Mucosa of descending colon (tissue), 3 donors: Measurements from ENCODE around the gene SPRED2. TPM values are rescaled to one million over a fixed set of nuclear protein-coding genes. Genes with fewer than 3 reads are reported as not detected.

Experiments
- ATAC-seq: fragments of 200-7000 bp; cut with Tn5 transposase; one replicate; pipeline ENCODE4 v1.9.1; 2020; ENCODE audit warnings: mild to moderate bottlenecking, moderate library complexity
- DNase-seq, 3 donors: peaks; one replicate each; pipeline ENCODE4 v3.0.0-alpha.2; 2020
- H3K36me3 ChIP-seq: fragments of 200-600 bp; one replicate; pipeline ENCODE4 v1.8.0; 2021; ENCODE audit warnings: low read depth, mild to moderate bottlenecking
- H3K4me1 ChIP-seq: fragments of 200-600 bp; one replicate; pipeline ENCODE4 v1.8.0; 2021; ENCODE audit warnings: low read depth, mild to moderate bottlenecking
- H3K4me3 ChIP-seq: fragments of 200-600 bp; one replicate; pipeline ENCODE4 v1.8.0; 2021; ENCODE audit warnings: mild to moderate bottlenecking
- H3K9me3 ChIP-seq: fragments of 200-600 bp; one replicate; pipeline ENCODE4 v1.8.0; 2021; ENCODE audit warnings: mild to moderate bottlenecking
- intact Hi-C, 2 donors: fragments of 100-400 bp; cut with DNase I in 1 of 2; cut with micrococcal nuclease in 1 of 2; formaldehyde crosslinking; loops; one replicate each; pipeline versions ENCODE4 v1.11.0 to v1.11.1; 2022; cut with DNase I, micrococcal nuclease
- total RNA-seq, 3 donors: library from RNA; stranded (reverse); fragmentation: NEBNext Ultra II Directional in 2 of 3; extraction: Animal tissue kit (Norgen Biotek cat#: 25700) in 2 of 3; gene quantifications; one replicate each; pipeline versions ENCODE4 v1.2.1 to v1.2.4, GENCODE V29; 2021 to 2023
- TF ChIP-seq, protein P1 (sequence below): fragments of 200-600 bp; IDR thresholded peaks from one replicate; pipeline ENCODE4 v1.8.0; 2022; ENCODE audit warnings: antibody characterized with exemption, mild to moderate bottlenecking
- donor health status: DM: no; HTN: no; CAD: no; lungs with moderate emphysema.
- donor health status: DM: no; HTN: no; CAD: no.
- donor health status: DM: no; HTN: yes; CAD: no.

Gene SPRED2
- total RNA-seq, 3 donors from 2014 or later = 38.1 to 65.0 (median 43.4) TPM

DNA sequence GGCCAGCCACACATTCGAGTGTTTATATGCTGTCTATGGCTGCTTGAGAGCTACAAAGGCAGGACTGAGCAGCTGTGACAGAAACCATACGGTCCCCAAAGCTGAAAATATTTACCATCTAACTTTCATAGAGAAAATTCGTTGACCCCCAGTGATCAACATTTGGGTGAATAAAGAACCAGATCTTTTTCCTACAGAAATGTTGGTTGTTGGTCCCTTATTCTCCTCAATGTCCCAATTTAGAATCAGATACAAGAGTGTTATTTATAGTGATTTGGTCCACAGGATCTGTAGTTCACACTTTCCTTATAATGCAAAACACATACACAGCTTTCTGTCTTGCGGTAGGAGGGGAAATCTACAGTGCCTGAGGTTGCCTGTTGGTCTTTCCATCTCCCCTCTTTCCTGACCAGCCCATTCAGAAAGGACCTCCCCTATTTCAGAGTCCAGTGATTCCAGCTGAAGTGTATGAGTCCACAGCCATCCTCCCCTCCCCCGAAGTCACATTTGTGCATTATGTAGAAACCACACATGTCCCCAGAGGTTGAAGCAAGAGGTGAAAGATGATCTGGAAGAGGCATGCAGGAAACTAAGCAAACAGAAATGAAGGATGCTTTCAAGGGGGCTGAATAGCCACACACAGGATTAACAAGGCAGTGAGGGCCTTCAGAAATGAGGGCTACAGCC, 61.9 kb downstream of the SPRED2 start:
- no peaks in the 10 kb centered on the region for H3K9me3 ChIP-seq
- no peaks in the 10 kb centered on the region for H3K36me3 ChIP-seq
- H3K4me1 ChIP-seq = peaks cover 18% of the 10 kb centered on the region
- DNase-seq (no peak), ATAC-seq (no peak)
- no peak overlapping the region for H3K4me3 ChIP-seq
- intact Hi-C loops = no loop called here
- TF ChIP-seq, protein P1, sequence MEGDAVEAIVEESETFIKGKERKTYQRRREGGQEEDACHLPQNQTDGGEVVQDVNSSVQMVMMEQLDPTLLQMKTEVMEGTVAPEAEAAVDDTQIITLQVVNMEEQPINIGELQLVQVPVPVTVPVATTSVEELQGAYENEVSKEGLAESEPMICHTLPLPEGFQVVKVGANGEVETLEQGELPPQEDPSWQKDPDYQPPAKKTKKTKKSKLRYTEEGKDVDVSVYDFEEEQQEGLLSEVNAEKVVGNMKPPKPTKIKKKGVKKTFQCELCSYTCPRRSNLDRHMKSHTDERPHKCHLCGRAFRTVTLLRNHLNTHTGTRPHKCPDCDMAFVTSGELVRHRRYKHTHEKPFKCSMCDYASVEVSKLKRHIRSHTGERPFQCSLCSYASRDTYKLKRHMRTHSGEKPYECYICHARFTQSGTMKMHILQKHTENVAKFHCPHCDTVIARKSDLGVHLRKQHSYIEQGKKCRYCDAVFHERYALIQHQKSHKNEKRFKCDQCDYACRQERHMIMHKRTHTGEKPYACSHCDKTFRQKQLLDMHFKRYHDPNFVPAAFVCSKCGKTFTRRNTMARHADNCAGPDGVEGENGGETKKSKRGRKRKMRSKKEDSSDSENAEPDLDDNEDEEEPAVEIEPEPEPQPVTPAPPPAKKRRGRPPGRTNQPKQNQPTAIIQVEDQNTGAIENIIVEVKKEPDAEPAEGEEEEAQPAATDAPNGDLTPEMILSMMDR = no peak

DNA sequence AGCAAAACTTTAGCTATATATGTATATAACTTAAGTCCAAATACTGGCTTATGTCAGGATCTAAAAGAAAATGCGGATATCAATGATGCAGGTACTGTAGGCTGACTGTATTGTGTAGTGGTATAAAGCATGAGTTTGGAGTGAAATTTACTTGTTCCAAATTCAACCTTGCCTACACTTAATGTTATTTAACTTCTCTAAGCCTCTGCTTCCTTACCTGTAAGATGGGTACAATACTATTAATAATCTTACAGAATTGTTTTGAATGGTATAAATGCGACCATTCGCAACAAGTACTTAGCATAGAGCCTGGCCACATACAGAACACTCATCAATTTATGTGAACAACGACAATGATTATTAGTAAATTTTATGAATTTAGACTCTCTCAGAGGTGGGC, 62.4 kb downstream of the SPRED2 start:
- H3K4me3 ChIP-seq = no peak overlapping the region
- no peaks in the 10 kb centered on the region for H3K36me3 ChIP-seq
- peaks cover 24% of the 10 kb centered on the region for H3K4me1 ChIP-seq
- no peaks in the 10 kb centered on the region for H3K9me3 ChIP-seq
- ATAC-seq (no peak), DNase-seq (no peak)
- intact Hi-C loops = no loop called here
- TF ChIP-seq, protein P1 = no peak

DNA sequence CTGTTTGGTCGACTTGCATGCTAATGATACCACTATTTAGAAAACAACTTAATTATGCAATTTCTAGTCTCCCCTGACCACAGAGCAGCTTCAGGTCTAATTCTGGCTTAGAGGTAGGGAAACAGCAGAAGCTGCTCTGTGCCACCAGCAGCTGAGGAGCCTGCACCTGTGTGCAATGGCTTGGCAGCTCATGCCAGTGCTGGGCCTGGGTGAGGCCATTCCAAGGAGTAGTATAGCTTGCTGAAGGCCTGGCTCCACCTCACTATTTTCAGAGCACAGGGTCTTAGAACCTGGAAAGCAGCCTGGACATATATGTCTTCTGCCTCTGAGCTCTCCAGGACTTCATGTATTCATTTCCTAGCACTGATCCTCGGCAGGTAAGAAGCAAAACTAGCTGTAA, 62.8 kb downstream of the SPRED2 start:
- intact Hi-C loops = no loop called here
- H3K4me1 ChIP-seq = peaks cover 27% of the 10 kb centered on the region
- ATAC-seq (no peak), DNase-seq (no peak)
- no peaks in the 10 kb centered on the region for H3K36me3 ChIP-seq
- TF ChIP-seq, protein P1 = no peak
- no peaks in the 10 kb centered on the region for H3K9me3 ChIP-seq
- H3K4me3 ChIP-seq = no peak overlapping the region

DNA sequence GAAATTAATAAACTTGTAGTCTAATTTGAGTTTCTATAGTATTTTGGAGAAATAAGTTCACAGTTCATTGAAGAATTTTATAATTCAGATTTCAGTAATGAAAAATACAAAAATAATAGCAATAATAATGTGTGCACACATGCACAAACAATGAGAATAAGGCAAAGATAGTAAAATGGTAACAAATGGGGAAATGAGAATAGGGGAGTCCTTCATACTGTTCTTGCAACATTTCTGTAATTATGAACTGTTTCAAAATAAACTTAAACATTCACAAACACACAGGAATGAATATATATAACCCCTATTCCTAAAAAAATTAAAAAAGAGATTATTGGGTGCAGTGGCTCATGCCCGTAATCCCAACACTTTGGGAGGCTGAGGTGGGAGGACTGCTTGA, 63.9 kb downstream of the SPRED2 start:
- DNase-seq (no peak), ATAC-seq (no peak)
- H3K36me3 ChIP-seq = no peaks in the 10 kb centered on the region
- H3K9me3 ChIP-seq = no peaks in the 10 kb centered on the region
- intact Hi-C loops = no loop called here
- TF ChIP-seq, protein P1 = no peak
- H3K4me1 ChIP-seq = peaks cover 33% of the 10 kb centered on the region
- H3K4me3 ChIP-seq = no peak overlapping the region

DNA sequence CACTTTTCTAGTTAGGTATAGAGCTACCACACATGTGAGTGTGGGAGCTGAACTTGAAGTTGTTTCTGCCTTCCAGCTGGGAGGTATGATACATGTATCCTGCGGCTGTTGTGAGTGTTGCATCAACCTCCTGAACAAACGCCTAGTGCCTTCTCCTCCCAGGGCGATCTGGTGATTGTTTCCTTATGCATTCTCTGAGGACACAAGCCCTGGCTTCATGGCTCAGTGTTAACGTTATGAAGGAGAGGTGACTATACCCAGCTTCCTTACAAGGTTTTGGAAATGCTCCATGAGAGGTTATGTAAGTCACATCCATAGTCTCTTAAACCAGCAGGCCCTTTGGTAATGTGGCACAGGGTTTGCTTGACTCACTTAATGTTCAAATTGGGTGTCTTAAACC, 64.9 kb downstream of the SPRED2 start:
- TF ChIP-seq, protein P1 = no peak
- no peaks in the 10 kb centered on the region for H3K36me3 ChIP-seq
- peaks cover 35% of the 10 kb centered on the region for H3K4me1 ChIP-seq
- intact Hi-C loops = no loop called here
- no peak for DNase-seq
- H3K4me3 ChIP-seq = no peak overlapping the region
- ATAC-seq = peak; percentile 58
- H3K9me3 ChIP-seq = no peaks in the 10 kb centered on the region
